H1 (cell line): Measurements from ENCODE around the gene LTBP4. TPM values are rescaled to one million over a fixed set of nuclear protein-coding genes. Genes with fewer than 3 reads are reported as not detected.

Experiments
- CTCF ChIA-PET: fragments of 300-600 bp; sonication (Branson Sonifier 250); formaldehyde crosslinking; loops from one replicate; lab custom pipeline; 2021; ENCODE audit not compliant: partially characterized antibody; lab: Charles Lee
- POLR2A ChIA-PET: fragments of 300-600 bp; sonication (Branson Sonifier 250); formaldehyde crosslinking; loops from one replicate; lab custom pipeline; 2021; ENCODE audit warnings: inconsistent platforms; ENCODE audit not compliant: partially characterized antibody; lab: Charles Lee
- DNase-seq, 2 experiments: peaks; one replicate each; pipeline versions ENCODE4 v3.0.0 to v3.0.0-alpha.2; 2010 to 2022; ENCODE audit warnings: low spot score in 2 of 2, low read depth in 1 of 2, mixed read lengths in 1 of 2
- FAIRE-seq: peaks from 2 replicates; lab custom pipeline; 2011; peaks lifted over from hg19 to GRCh38; lab: Jason Lieb, UNC
- H2AFZ ChIP-seq: 2 replicates; pipeline ENCODE4 v1.8.1; 2012; ENCODE audit warnings: low read length, inconsistent platforms
- H2AK5ac ChIP-seq: 2 replicates; pipeline ENCODE4 v1.6.1; 2013; ENCODE audit warnings: low read depth, low read length
- H2BK120ac ChIP-seq: replicated peaks from 2 replicates; pipeline ENCODE3; 2013; ENCODE audit warnings: low read depth, low read length, inconsistent platforms
- H2BK12ac ChIP-seq: 2 replicates; pipeline ENCODE4 v1.6.1; 2013; ENCODE audit warnings: low read depth, low read length
- H2BK15ac ChIP-seq: 2 replicates; pipeline ENCODE4 v1.6.1; 2013; ENCODE audit warnings: low read length
- H2BK20ac ChIP-seq: 2 replicates; pipeline ENCODE4 v1.6.1; 2013; ENCODE audit warnings: low read length
- H2BK5ac ChIP-seq: 2 replicates; pipeline ENCODE4 v1.6.1; 2013; ENCODE audit warnings: low read depth, low read length
- H3K14ac ChIP-seq: 2 replicates; pipeline ENCODE4 v1.6.1; 2013; ENCODE audit warnings: inconsistent platforms; ENCODE audit not compliant: insufficient read length
- H3K18ac ChIP-seq: 2 replicates; pipeline ENCODE4 v1.6.1; 2013; ENCODE audit warnings: low read length; ENCODE audit errors: extremely low read depth
- H3K23ac ChIP-seq: 2 replicates; pipeline ENCODE4 v1.6.1; 2013; ENCODE audit warnings: inconsistent platforms; ENCODE audit not compliant: insufficient read length
- H3K23me2 ChIP-seq: 2 replicates; pipeline ENCODE4 v1.6.1; 2013; ENCODE audit warnings: low read depth, low read length
- H3K27ac ChIP-seq: 2 replicates; pipeline ENCODE4 v1.6.1; 2011; ENCODE audit warnings: low read depth, low read length, inconsistent platforms
- H3K27me3 ChIP-seq, 4 experiments: replicated peaks in 1 of 4; 1 replicate in 1 of 4; 2 replicates in 3 of 4; pipeline versions ENCODE4 v1.6.1 to v1.8.1; 2011 to 2013; ENCODE audit warnings: low read length in 3 of 4, mild to moderate bottlenecking in 3 of 4, inconsistent platforms in 2 of 4, mixed read lengths in 2 of 4, moderate library complexity in 1 of 4; ENCODE audit not compliant: control insufficient read depth in 3 of 4, insufficient read depth in 3 of 4; ENCODE audit errors: extremely low read depth in 1 of 4
- H3K36me3 ChIP-seq, 4 experiments: 2 replicates each; pipeline versions ENCODE4 v1.6.1 to v1.8.1; 2011 to 2013; ENCODE audit warnings: mild to moderate bottlenecking in 4 of 4, low read length in 3 of 4, moderate library complexity in 2 of 4, control low read depth in 1 of 4, inconsistent platforms in 1 of 4; ENCODE audit not compliant: insufficient read depth in 4 of 4, control insufficient read depth in 2 of 4
- H3K4ac ChIP-seq: replicated peaks from 2 replicates; pipeline ENCODE3; 2013; ENCODE audit warnings: low read length, low read depth, mixed read lengths, inconsistent platforms; ENCODE audit not compliant: insufficient read length
- H3K4me1 ChIP-seq, 4 experiments: replicated peaks in 1 of 4; 1 replicate in 1 of 4; 2 replicates in 3 of 4; pipeline versions ENCODE4 v1.6.1 to v1.8.1; 2011 to 2013; ENCODE audit warnings: low read length in 3 of 4, inconsistent platforms in 2 of 4, mixed read lengths in 1 of 4; ENCODE audit not compliant: insufficient read depth in 4 of 4, control insufficient read depth in 3 of 4
- H3K4me2 ChIP-seq, 2 experiments: 2 replicates each; pipeline versions ENCODE4 v1.6.1 to v1.8.1; 2011 to 2013; ENCODE audit warnings: low read depth in 2 of 2, low read length in 2 of 2, control low read depth in 1 of 2, inconsistent platforms in 1 of 2, mild to moderate bottlenecking in 1 of 2; ENCODE audit not compliant: insufficient read depth in 1 of 2
- H3K4me3 ChIP-seq, 4 experiments: fragments of 200-600, 300-600 bp in 1 of 4; sonication (generic), shearing (Covaris generic), sonication (Bioruptor Twin) in 1 of 4; 2 replicates each; pipeline versions ENCODE4 v1.5.1 to v1.8.1; 2011 to 2016; ENCODE audit warnings: low read length in 4 of 4, low read depth in 3 of 4, control low read depth in 2 of 4, inconsistent platforms in 2 of 4, mild to moderate bottlenecking in 2 of 4, mixed read lengths in 1 of 4, moderate library complexity in 1 of 4; ENCODE audit not compliant: insufficient read depth in 2 of 4; ENCODE audit errors: extremely low read depth in 1 of 4
- H3K56ac ChIP-seq: replicated peaks from 2 replicates; pipeline ENCODE3; 2013; ENCODE audit warnings: low read depth, mild to moderate bottlenecking, mixed read lengths, low read length, inconsistent platforms; ENCODE audit not compliant: insufficient read length
- H3K79me1 ChIP-seq: 2 replicates; pipeline ENCODE4 v1.6.1; 2013; ENCODE audit warnings: low read depth, low read length, control low read depth
- H3K79me2 ChIP-seq, 2 experiments: 2 replicates each; pipeline versions ENCODE4 v1.6.1 to v1.8.1; 2012 to 2013; ENCODE audit warnings: low read length in 2 of 2, mild to moderate bottlenecking in 2 of 2, inconsistent platforms in 1 of 2; ENCODE audit not compliant: insufficient read depth in 2 of 2, control insufficient read depth in 1 of 2
- H3K9ac ChIP-seq, 4 experiments: replicated peaks in 1 of 4; 1 replicate in 1 of 4; 2 replicates in 3 of 4; pipeline versions ENCODE4 v1.6.1 to v1.8.1; 2011 to 2013; ENCODE audit warnings: low read depth in 3 of 4, low read length in 3 of 4, control low read depth in 2 of 4, mild to moderate bottlenecking in 2 of 4, moderate library complexity in 2 of 4, inconsistent platforms in 1 of 4; ENCODE audit errors: extremely low read depth in 1 of 4
- H3K9me3 ChIP-seq, 2 experiments: 2 replicates each; pipeline versions ENCODE4 v1.6.1 to v1.8.1; 2012 to 2013; ENCODE audit warnings: mild to moderate bottlenecking in 2 of 2, moderate library complexity in 2 of 2, control low read depth in 1 of 2, inconsistent platforms in 1 of 2, low read depth in 1 of 2, low read length in 1 of 2, mixed read lengths in 1 of 2; ENCODE audit not compliant: insufficient read depth in 2 of 2
- H4K20me1 ChIP-seq, 2 experiments: replicated peaks in 1 of 2; 2 replicates each; pipeline versions ENCODE3 to v1.8.1; 2011 to 2013; ENCODE audit warnings: inconsistent platforms in 2 of 2, low read length in 2 of 2, mild to moderate bottlenecking in 1 of 2; ENCODE audit not compliant: insufficient read depth in 2 of 2, control insufficient read depth in 1 of 2
- H4K5ac ChIP-seq: 2 replicates; pipeline ENCODE4 v1.6.1; 2013; ENCODE audit warnings: low read length, low read depth, mixed read lengths, inconsistent platforms; ENCODE audit not compliant: insufficient read length
- H4K8ac ChIP-seq: 2 replicates; pipeline ENCODE4 v1.8.0; 2013; ENCODE audit warnings: mild to moderate bottlenecking, moderate library complexity, low read length, inconsistent platforms; ENCODE audit not compliant: insufficient read depth; ENCODE audit errors: extremely low read depth
- H4K91ac ChIP-seq: replicated peaks from 2 replicates; pipeline ENCODE3; 2013; ENCODE audit warnings: low read length, mixed read lengths, inconsistent platforms; ENCODE audit not compliant: insufficient read length
- CBX5 ChIP-seq: fragments of 300-800, 300-1000 bp; sonication (generic); IDR thresholded peaks from 2 replicates; pipeline ENCODE4 v1.7.1; 2016; ENCODE audit warnings: antibody characterized with exemption, low read length, low read depth
- CTBP2 ChIP-seq: IDR thresholded peaks from 2 replicates; pipeline ENCODE4 v1.7.0; 2011; ENCODE audit warnings: borderline replicate concordance, mild to moderate bottlenecking, moderate library complexity, mixed read lengths, low read length; ENCODE audit not compliant: insufficient read depth, insufficient read length
- EGR1 ChIP-seq: IDR thresholded peaks from 2 replicates; pipeline ENCODE4 v1.6.1; 2011; ENCODE audit warnings: low read depth, low read length, borderline replicate concordance
- GABPA ChIP-seq: IDR thresholded peaks from 2 replicates; pipeline ENCODE4 v1.6.1; 2011; ENCODE audit warnings: mild to moderate bottlenecking, low read length, moderate library complexity, borderline replicate concordance; ENCODE audit not compliant: insufficient read depth
- HDAC2 ChIP-seq, 2 experiments: fragments of 300-600 bp in 1 of 2; sonication (generic) in 1 of 2; IDR thresholded peaks; 2 replicates each; pipeline ENCODE4 v1.6.1; 2011 to 2012; ENCODE audit warnings: low read depth in 2 of 2, low read length in 2 of 2, mild to moderate bottlenecking in 2 of 2, moderate library complexity in 2 of 2, borderline replicate concordance in 1 of 2, inconsistent platforms in 1 of 2
- KDM5A ChIP-seq: fragments of 200-600 bp; IDR thresholded peaks from 2 replicates; pipeline ENCODE4 v1.7.1; 2012; ENCODE audit warnings: mild to moderate bottlenecking, low read length, inconsistent platforms, mixed read lengths
- POU5F1 ChIP-seq: IDR thresholded peaks from 2 replicates; pipeline ENCODE4 v1.6.1; 2011; ENCODE audit warnings: low read depth, mild to moderate bottlenecking, low read length, moderate library complexity
- RXRA ChIP-seq: IDR thresholded peaks from 2 replicates; pipeline ENCODE4 v1.6.1; 2011; ENCODE audit warnings: low read depth, mild to moderate bottlenecking, low read length, moderate library complexity; ENCODE audit not compliant: insufficient read depth
- SAP30 ChIP-seq: fragments of 300-600 bp; sonication (generic); IDR thresholded peaks from 2 replicates; pipeline ENCODE4 v1.7.1; 2012; ENCODE audit warnings: low read length, moderate library complexity, mild to moderate bottlenecking, inconsistent platforms; ENCODE audit not compliant: insufficient read depth, insufficient replicate concordance
- SIX5 ChIP-seq: IDR thresholded peaks from 2 replicates; pipeline ENCODE4 v1.6.1; 2011; ENCODE audit warnings: mild to moderate bottlenecking, low read depth, low read length
- TAF1 ChIP-seq: IDR thresholded peaks from 2 replicates; pipeline ENCODE4 v1.6.1; 2011; ENCODE audit warnings: mild to moderate bottlenecking, low read depth, low read length
- WGBS, 2 experiments: shearing (Covaris generic) in 1 of 2; methylation state at CpG; one replicate each; pipeline versions ENCODE4 v1.1.6 to v1.1.7; 2013 to 2015; ENCODE audit warnings: low lambda C conversion rate in 2 of 2, mixed read lengths in 2 of 2, inconsistent platforms in 1 of 2, low coverage in 1 of 2, missing lambda C conversion rate in 1 of 2; ENCODE audit not compliant: insufficient replicate concordance in 2 of 2, insufficient coverage in 1 of 2, insufficient read length in 1 of 2; ENCODE audit errors: extremely low coverage in 1 of 2, missing lambda C conversion rate in 1 of 2; 5-methylcytosine and 5-hydroxymethylcytosine counted together
- polyA plus RNA-seq, 7 experiments: library from polyadenylated mRNA; depleted of rRNA in 3 of 7; stranded (reverse) in 5 of 7; unstranded in 2 of 7; fragments of >200 nt in 5 of 7; fragments of 200-250 nt in 2 of 7; gene quantifications; 1 replicate in 5 of 7; 2 replicates in 1 of 7; 4 replicates in 1 of 7; pipeline versions ENCODE4 v1.2.1 to v1.2.3, GENCODE V29; 2011 to 2013; ENCODE audit warnings: missing spikeins in 2 of 7, mixed read lengths in 2 of 7
- total RNA-seq: library from RNA; stranded (reverse); fragmentation: NEBNext Ultra II Directional; extraction: Animal tissue kit (Norgen Biotek cat#: 25700); gene quantifications from 2 replicates; pipeline ENCODE4 v1.2.1, GENCODE V29; 2021

Gene LTBP4
- total and polyA plus RNA-seq, 2 of the 8 experiments (the other 6 are each of a cell fraction or from before 2014, with no cell fraction given): 54.5 to 77.1 TPM

GRCh38 chr19:40622773-40623075 is 21.6 kb downstream of the LTBP4 start:
- Histone ChIP-seq H3K9me3 (no peaks in the 10 kb centered on the region), H2AFZ (no peak overlapping the region), H4K20me1 (peaks cover 0 to 5% of the 10 kb centered on the region in 2 experiments), H2BK20ac (no peak overlapping the region), H2BK15ac (no peak overlapping the region), H3K79me2 (no peaks in the 10 kb centered on the region), H3K56ac (no peak overlapping the region), H2BK120ac (no peak overlapping the region), H3K79me1 (no peaks in the 10 kb centered on the region), H3K23me2 (peaks cover 2% of the 10 kb centered on the region; the same call in 1 of the 2 replicates), H4K5ac (no peak overlapping the region), H4K8ac (no peak overlapping the region), H2BK5ac (no peak overlapping the region), H3K23ac (no peak overlapping the region), H4K91ac (no peak overlapping the region), H3K4me2 (peak overlapping the region in 1 of 2 experiments; percentile 54; a peak in 1 of 4 replicates), H3K4me3 (no peak overlapping the region), H3K4ac (no peak overlapping the region), H3K18ac (no peak overlapping the region), H2AK5ac (peak overlapping the region; percentile 24; the same call in 1 of the 2 replicates), H3K14ac (no peak overlapping the region), H3K9ac (no peak overlapping the region), H3K36me3 (peaks cover 5 to 37% (median 17%) of the 10 kb centered on the region in 4 experiments), H3K4me1 (peaks cover 0 to 18% (median 8%) of the 10 kb centered on the region in 4 experiments; a peak in 6 of 7 replicates), H3K27me3 (no peaks in the 10 kb centered on the region; a peak in 1 of 7 replicates), H2BK12ac (no peak overlapping the region), H3K27ac (no peak overlapping the region)
- WGBS, 2 experiments: 88% methylated on average over 7 of the region's 7 CpGs; no CpG with 5 or more reads in 1 of the 2 experiments
- FAIRE-seq: no peak
- no peak for DNase-seq
- CTCF ChIA-PET: interaction anchor here (1.3 to 5.3 kb wide), 3 partner anchors 12 to 20 kb away, joined by 4 to 51 read pairs (median 10); no protein-coding TSS in a partner anchor
- POLR2A ChIA-PET: interaction anchor here (0.8 to 2.2 kb wide), 4 partner anchors 8 to 180 kb away, joined by 3 to 14 read pairs (median 4); no protein-coding TSS in a partner anchor
- TF ChIP-seq SIX5: no peak
- no peak for TF ChIP-seq CBX5
- TF ChIP-seq HDAC2 (IDR thresholded peaks at IDR 0.05; ENCODE audit: borderline replicate concordance in 1 of 2, low read depth in 2 of 2, low read length in 2 of 2): no peak
- TF ChIP-seq EGR1: no peak
- TF ChIP-seq RXRA: no peak
- TF ChIP-seq POU5F1: no peak
- TF ChIP-seq SAP30: no peak
- TF ChIP-seq TAF1: no peak
- TF ChIP-seq CTBP2: no peak
- no peak for TF ChIP-seq KDM5A
- no peak for TF ChIP-seq GABPA
